ENCODE results near the gene SH3PXD2B.
"Not testable (repeated sequence)": the region's sequence is repeated elsewhere in the genome, so short reads cannot be mapped to it uniquely, and the experiment has no call there.

Gene SH3PXD2B

DNA sequence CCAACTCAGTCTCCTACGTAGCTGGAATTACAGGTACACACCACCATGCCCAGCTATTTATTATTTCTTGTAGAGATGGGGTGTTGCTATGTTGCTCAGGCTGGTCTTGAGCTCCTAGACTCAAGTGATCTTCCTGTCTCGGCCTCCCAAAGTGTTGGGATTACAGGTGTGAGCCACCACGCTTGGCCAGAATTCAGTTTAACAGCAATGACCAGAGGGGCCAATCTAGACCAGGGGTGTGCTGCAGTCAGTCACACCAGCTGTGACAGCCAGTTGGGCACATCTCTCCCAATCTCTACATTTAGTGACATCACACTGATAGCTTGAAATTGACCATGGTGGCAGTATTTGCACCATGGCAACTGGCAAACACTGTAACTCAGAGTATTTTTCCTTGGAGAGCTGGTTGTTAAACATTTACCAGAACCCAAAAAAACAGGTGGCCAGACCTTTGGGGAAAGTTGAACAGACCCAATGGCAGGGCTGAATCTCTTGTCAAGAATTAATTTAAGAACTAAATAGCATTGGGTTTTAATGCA, 103.0 kb downstream of the SH3PXD2B start:
- H4K20me1 ChIP-seq (ENCODE audit: insufficient read depth, low read length), result no peaks in the 10 kb centered on the region
- no peak for TF ChIP-seq EZH2 (IDR thresholded peaks at IDR 0.05; ENCODE audit: borderline replicate concordance, low read depth, low read length, severe bottlenecking)
- TF ChIP-seq, protein P1, sequence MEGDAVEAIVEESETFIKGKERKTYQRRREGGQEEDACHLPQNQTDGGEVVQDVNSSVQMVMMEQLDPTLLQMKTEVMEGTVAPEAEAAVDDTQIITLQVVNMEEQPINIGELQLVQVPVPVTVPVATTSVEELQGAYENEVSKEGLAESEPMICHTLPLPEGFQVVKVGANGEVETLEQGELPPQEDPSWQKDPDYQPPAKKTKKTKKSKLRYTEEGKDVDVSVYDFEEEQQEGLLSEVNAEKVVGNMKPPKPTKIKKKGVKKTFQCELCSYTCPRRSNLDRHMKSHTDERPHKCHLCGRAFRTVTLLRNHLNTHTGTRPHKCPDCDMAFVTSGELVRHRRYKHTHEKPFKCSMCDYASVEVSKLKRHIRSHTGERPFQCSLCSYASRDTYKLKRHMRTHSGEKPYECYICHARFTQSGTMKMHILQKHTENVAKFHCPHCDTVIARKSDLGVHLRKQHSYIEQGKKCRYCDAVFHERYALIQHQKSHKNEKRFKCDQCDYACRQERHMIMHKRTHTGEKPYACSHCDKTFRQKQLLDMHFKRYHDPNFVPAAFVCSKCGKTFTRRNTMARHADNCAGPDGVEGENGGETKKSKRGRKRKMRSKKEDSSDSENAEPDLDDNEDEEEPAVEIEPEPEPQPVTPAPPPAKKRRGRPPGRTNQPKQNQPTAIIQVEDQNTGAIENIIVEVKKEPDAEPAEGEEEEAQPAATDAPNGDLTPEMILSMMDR (IDR thresholded peaks at IDR 0.05; ENCODE audit: borderline replicate concordance, extremely low read depth, low read length, poor library complexity, severe bottlenecking), result no peak
- no peaks in the 10 kb centered on the region for H3K27me3 ChIP-seq (ENCODE audit: insufficient read depth, low read length, poor library complexity)
- H3K4me1 ChIP-seq (ENCODE audit: insufficient read depth, low read length), result no peaks in the 10 kb centered on the region
- no peak overlapping the region for H3K9ac ChIP-seq (ENCODE audit: low read depth, low read length)
- H3K79me2 ChIP-seq (ENCODE audit: insufficient read depth, low read length), result no peaks in the 10 kb centered on the region
- ATAC-seq (ENCODE audit: insufficient read depth, low read depth) (no peak), DNase-seq (no peak)
- H3K36me3 ChIP-seq (ENCODE audit: insufficient read depth, low read length), result no peaks in the 10 kb centered on the region
- no peak overlapping the region for H3K27ac ChIP-seq (ENCODE audit: low read length)
- H3K4me3 ChIP-seq (ENCODE audit: low read depth in 1 of 2, low read length in 2 of 2), result no peak overlapping the region
- H2AFZ ChIP-seq (ENCODE audit: low read depth, low read length), result no peak overlapping the region
- H3K9me3 ChIP-seq (ENCODE audit: insufficient read depth, low read length, severe bottlenecking), result no peaks in the 10 kb centered on the region
- H3K4me2 ChIP-seq (ENCODE audit: insufficient read depth, low read length), result no peak overlapping the region

DNA sequence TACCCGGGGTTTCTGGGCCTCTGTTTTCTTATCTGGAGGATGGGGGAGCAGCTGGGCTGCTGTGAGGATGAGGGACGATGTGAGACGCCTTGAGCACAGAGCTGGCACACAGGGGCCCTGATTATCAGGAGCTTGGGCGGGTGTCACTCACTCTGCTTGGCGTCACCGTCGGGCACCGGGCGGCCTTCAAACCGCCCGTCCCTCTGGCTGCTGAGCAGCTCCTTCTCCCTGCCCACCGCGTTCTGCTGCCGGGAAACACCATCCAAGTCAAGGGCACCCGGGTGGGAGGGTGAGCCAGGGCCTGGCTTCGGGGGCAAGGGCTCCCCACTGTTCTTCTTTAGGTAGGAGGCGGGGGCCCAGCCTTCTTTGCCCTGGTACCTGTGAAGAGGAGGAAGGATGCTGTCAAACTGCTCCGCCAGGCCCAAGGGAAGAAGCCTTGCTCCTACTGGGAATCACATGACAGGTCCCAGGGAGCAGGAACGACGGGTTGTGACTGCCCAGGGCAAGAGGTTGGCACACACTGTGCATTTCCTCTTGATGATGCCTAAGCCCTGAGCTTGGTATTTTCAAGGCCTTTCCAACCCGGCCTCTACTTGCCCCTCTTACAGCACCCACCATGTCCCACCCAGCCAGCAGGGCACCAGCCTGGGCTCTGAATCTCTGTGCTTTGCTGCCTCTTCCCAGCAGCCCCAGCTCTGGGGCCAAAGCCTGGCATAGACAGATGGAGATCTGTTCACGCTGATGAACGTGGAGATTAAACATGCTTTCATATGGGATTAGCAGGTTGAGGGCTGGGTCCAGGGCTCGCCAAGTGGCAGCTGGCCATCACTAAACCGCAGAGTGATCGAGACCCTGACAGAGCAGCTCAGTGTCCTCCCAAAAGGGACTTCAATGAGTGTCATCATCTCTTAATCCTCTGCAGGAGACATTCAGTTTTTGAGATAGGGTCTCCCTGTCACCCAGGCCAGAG, 103.8 kb downstream of the SH3PXD2B start:
- TF ChIP-seq EZH2 (IDR thresholded peaks at IDR 0.05; ENCODE audit: borderline replicate concordance, low read depth, low read length, severe bottlenecking), result no peak
- TF ChIP-seq, protein P1 (IDR thresholded peaks at IDR 0.05; ENCODE audit: borderline replicate concordance, extremely low read depth, low read length, poor library complexity, severe bottlenecking), result no peak
- Histone ChIP-seq H3K4me2 (ENCODE audit: insufficient read depth, low read length) (no peak overlapping the region), H3K27ac (ENCODE audit: low read length) (no peak overlapping the region), H3K9me3 (ENCODE audit: insufficient read depth, low read length, severe bottlenecking) (no peaks in the 10 kb centered on the region), H3K4me3 (ENCODE audit: low read depth in 1 of 2, low read length in 2 of 2) (no peak overlapping the region), H3K27me3 (ENCODE audit: insufficient read depth, low read length, poor library complexity) (no peaks in the 10 kb centered on the region), H2AFZ (ENCODE audit: low read depth, low read length) (no peak overlapping the region), H3K9ac (ENCODE audit: low read depth, low read length) (no peak overlapping the region), H3K79me2 (ENCODE audit: insufficient read depth, low read length) (no peaks in the 10 kb centered on the region), H3K4me1 (ENCODE audit: insufficient read depth, low read length) (no peaks in the 10 kb centered on the region), H3K36me3 (ENCODE audit: insufficient read depth, low read length) (no peaks in the 10 kb centered on the region), H4K20me1 (ENCODE audit: insufficient read depth, low read length) (no peaks in the 10 kb centered on the region)
- no peak for ATAC-seq (ENCODE audit: insufficient read depth, low read depth)
- no peak for DNase-seq

DNA sequence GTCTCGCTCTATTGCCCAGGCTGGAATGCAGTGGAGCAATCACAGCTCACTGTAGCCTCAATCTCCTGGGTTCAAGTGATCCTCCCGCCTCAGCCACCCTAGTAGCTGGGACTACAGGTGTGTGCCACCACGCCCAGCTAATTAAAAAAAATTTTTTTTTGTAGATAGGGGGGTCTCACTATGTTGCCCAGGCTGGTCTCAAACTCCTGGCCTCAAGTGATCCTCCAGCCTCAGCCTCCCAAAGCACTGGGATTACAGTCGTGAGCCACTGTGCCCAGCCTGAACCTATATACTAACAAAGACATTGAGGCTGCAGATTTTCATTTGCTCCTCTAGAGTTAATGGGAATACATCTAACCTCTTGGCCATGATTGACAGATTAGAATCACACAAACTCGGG, 105.6 kb downstream of the SH3PXD2B start:
- H3K4me2 ChIP-seq (ENCODE audit: insufficient read depth, low read length); H3K27me3 ChIP-seq (ENCODE audit: insufficient read depth, low read length, poor library complexity); H3K27ac ChIP-seq (ENCODE audit: low read length); H3K79me2 ChIP-seq (ENCODE audit: insufficient read depth, low read length); H3K4me3 ChIP-seq (ENCODE audit: low read depth in 1 of 2, low read length in 2 of 2); DNase-seq; H4K20me1 ChIP-seq (ENCODE audit: insufficient read depth, low read length); H2AFZ ChIP-seq (ENCODE audit: low read depth, low read length); H3K9me3 ChIP-seq (ENCODE audit: insufficient read depth, low read length, severe bottlenecking); ATAC-seq (ENCODE audit: insufficient read depth, low read depth); H3K36me3 ChIP-seq (ENCODE audit: insufficient read depth, low read length); H3K4me1 ChIP-seq (ENCODE audit: insufficient read depth, low read length); H3K9ac ChIP-seq (ENCODE audit: low read depth, low read length): not testable (repeated sequence)

DNA sequence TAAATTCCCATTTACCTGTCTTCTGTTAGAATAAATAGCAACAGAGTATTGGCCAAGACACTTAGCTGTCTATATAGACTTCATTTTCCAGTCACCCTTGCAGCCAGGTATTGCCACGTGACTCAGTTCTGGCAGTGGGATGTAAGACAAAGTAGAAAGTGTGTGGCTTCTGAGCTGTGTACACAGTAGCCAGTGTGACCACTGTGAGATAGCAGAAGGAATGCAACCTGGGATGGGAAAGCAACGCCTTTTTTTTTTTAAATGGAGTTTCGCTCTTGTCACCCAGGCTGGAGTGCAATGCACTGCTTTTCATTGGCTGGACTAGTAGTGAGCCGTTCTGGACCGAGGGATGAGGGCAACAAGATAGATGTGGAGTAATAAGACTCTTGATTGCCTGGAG, 106.2 kb downstream of the SH3PXD2B start:
- no peak for ATAC-seq (ENCODE audit: insufficient read depth, low read depth)
- no peak for TF ChIP-seq EZH2 (IDR thresholded peaks at IDR 0.05; ENCODE audit: borderline replicate concordance, low read depth, low read length, severe bottlenecking)
- TF ChIP-seq, protein P1 (IDR thresholded peaks at IDR 0.05; ENCODE audit: borderline replicate concordance, extremely low read depth, low read length, poor library complexity, severe bottlenecking), result no peak
- H3K4me3 ChIP-seq (ENCODE audit: low read depth in 1 of 2, low read length in 2 of 2), result no peak overlapping the region
- no peaks in the 10 kb centered on the region for H3K9me3 ChIP-seq (ENCODE audit: insufficient read depth, low read length, severe bottlenecking)
- no peaks in the 10 kb centered on the region for H4K20me1 ChIP-seq (ENCODE audit: insufficient read depth, low read length)
- H3K9ac ChIP-seq (ENCODE audit: low read depth, low read length), result no peak overlapping the region
- no peak for DNase-seq
- H3K27ac ChIP-seq (ENCODE audit: low read length), result no peak overlapping the region
- H3K4me2 ChIP-seq (ENCODE audit: insufficient read depth, low read length), result no peak overlapping the region
- no peaks in the 10 kb centered on the region for H3K4me1 ChIP-seq (ENCODE audit: insufficient read depth, low read length)
- H3K79me2 ChIP-seq (ENCODE audit: insufficient read depth, low read length), result no peaks in the 10 kb centered on the region
- no peaks in the 10 kb centered on the region for H3K36me3 ChIP-seq (ENCODE audit: insufficient read depth, low read length)
- H3K27me3 ChIP-seq (ENCODE audit: insufficient read depth, low read length, poor library complexity), result no peaks in the 10 kb centered on the region
- no peak overlapping the region for H2AFZ ChIP-seq (ENCODE audit: low read depth, low read length)

Measured in DND-41 (cell line).